MV-4-11 (cell line): Measurements from ENCODE around the gene MYO7B.

ENCODE experiments used
- DNase-seq: peaks from one replicate; lab custom pipeline; 2025; lab: John Stamatoyannopoulos, UW

Gene MYO7B

DNA sequence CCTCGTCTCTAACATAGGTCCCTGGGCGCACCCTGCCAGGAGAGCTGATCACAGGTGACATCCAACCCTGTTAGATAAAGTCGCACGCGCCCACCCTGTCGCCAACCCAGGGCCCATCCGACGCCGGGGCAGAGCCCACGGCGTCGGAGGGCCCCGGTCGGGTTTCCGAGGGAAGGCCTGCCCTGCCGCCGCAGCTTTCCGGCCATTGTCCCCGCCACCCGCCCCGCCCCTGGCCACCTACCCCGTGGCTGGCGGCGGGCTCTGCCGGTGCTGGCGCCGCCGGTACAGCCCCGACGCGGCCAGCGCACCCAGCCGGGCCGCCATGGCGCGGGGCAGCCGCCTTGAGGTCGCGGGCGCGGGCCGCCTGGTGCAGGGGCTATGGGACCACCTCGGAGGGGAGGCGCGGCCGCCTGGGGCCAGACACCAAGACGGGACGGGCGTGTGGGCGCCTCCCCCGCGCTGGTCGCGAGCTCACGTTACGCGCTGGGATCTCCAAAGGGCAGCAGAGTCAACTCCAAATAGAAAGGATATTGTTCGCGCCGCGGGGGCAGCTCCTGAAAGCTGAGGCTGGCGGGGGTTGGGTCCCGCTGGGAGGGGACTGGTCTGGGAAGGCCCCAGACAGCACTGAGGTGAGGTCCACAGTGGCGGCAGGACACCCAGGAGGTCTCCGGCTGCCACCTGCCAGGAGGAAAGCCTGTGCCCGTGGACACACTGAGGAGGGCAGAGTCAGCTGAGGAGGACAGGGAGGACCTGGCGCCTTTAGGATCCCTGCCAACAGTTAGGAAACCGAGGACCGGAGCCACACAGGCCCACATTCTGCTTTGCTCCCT lies 128.8 kb downstream of the MYO7B start:
- no peak for DNase-seq

DNA sequence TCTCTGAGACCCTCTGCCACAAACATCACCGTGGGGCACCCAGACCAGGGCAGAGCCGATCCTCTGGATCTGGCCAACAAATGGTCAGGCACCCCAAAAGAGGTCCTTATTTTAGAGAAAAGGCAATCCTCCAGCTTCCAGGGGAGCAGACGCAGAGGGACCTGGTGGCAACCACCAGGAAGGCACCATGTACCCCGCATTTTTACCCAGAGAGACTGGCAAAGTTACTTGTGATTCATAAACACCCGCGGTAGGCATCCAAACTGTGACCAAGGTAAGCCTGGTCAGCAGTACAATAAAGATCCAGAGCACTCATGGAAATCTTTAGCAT lies 129.4 kb downstream of the MYO7B start:
- no peak for DNase-seq

DNA sequence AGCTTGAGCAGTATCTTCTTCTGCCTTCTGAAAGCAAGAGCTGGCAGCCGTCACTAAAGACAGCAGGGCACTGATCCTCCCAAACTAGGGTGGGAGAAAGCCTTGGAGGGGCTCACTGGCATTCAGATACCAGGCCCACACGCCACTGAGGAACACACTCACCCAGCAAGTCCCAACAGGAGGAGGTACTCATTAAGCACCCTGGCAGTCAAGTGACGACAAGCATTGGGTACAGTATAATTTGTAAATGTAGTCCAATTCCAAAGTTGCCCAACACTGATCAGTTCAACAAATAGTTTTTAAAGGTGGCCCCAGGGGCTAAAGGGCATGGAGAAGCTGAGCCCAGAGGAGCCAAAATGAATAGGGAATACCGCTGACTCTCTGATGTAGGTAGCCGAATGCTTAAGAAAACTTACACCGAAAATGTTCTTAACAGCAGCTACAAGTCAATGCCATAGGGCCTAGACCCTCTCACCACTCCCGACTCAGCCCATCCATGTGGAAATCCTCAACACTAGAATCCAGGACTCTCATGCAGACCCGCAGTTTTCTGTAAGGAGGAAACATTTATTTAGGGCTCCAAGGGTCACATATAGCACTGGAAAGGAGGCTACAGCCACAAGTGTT lies 129.9 kb downstream of the MYO7B start:
- no peak for DNase-seq

DNA sequence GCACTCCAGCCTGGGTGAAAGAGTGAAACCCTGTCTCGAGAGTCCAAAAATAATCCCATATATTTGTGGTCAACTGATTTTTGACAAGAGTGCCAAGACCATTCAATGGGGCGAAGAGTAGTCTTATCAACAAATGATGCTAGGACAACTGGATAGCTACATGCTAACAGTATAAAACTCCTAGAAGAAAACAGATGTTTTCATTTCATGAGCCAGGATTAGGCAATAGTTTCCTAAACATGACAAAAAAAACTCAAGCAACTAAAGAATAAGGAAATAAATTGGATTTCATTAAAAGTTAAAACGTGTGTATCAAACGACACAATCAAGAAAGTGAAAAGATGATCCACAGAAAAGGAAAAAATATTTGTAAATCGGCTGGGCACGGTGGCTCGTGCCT lies 133.6 kb downstream of the MYO7B start:
- no peak for DNase-seq

DNA sequence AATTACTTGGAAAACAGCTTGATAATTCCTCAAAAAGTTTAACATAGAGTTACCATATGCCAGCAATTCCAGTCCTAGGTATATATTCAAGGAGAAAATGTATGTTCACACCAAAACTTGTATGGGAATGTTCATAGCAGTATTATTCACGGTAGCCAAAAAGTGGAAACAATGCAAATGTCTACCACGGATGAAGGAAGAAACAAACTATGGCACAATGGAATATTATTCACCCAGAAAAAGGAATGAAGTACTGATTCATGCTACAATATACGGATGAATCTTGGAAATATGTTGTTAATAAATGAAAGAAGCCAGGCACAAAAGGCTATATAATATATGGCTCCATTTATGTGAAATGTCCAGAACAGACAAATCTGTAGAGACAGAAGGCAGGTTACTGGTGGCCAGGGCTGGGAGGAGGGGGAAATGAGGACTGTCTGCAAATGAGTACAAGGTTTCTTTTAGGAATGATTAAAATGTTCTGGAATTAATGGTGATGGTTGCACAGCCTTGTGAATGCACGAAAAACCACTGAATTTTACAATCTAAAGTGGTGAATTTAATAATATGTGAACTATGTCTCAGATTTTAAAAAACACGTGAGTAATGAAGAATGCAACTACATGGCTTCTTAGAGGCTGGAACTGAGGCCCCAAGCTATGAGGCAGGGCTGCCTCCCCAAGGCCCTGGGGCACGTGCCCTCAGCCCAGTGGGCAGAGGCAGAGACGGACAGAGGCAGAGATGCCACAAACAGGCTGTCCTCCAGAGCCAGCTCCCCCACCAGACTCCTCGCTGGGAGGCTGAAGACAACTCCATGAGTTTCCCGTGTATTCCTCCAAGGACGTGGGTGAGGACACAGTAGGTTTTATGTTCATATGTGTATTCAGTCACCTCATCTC lies 134.8 kb downstream of the MYO7B start:
- no peak for DNase-seq

DNA sequence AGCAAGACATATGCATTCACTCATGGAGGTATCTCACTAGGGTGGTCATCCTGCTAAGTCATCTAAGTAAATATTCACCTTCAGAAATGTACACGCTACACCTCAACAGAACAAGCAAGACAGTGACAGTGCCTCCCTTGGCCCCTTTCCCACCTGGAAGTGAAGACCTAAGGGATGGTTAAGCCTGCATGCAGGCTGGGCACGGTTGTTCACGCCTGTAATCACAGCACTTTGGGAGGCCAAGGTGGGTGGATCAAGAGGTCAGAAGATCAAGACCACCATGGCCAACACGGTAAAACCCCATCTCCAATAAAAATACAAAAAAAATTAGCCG lies 135.4 kb downstream of the MYO7B start:
- no peak for DNase-seq

DNA sequence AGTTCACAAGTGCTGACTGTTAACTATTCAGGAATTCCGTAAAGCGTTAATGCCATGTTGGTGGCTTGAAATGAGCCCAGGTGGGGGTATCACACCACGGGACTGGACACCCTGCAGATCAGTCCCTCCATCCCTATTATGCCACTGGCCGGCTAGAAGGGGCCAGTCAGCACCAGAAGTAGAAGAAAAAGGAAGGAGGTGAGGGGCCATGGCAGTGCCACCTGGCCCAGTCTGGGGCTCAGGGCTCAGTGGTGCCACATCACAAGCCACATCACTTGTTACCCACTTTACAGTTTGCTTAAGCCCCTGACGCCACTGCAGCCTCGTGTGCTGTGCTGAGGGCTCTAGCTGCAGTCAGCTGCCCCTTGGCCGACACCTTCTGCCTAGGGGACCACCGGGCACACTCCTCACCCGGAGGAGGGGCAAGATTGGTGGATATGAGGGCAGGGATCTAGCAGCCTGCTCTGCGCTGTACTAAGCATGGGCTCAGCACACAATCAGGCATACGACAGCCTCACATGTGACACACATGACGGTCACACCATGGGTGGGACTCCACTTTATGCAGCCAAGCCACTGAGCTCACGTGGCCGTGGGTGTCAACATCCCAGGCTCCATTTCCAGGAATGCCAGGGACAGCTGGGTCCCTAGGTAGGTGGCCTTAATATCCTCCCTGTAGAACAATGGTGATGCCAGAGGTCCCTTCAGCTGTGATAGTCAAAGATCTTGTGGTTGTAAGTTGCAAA lies 136.2 kb downstream of the MYO7B start:
- no peak for DNase-seq

DNA sequence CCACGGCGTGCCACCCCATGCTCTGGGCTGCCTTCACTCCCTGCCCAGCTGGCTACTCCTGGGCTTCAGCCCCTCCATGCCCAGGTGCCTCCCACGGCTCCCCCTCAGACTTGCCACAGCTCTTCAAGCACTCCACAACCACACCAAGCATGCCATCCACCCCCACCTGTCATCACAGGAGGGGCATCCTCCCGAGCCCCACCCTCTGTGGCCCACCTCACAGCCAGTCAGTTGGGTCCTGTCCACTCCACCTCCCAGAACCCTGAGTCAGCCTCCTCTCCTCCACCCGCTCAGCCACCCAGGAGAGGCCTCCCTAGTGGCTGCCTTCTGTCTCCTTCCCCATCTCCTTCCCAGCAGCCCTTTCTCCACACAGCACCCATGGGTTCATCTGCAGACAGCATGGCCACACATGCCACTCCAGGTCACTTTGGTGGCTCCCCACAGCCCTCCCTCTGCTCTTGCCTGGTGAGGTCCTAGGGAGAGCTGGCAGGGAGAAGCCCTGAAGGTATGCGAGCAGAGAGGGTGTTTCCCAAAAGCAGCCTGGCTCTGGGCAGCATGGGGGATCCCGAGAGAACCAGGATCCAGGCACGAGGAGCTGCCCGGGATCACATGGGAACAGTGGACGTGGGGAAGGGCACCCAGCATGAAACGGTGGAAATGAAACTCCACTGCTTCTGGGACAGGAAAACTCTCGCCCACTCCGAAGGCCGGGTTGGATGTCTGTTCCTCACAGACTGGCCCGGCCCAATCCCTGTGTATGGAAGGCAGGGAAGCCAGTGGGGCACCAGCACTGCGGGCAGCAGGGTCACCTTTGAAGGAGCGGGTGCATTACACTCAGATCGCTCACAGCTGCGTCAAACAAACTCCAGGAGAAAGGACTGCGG lies 137.1 kb downstream of the MYO7B start:
- no peak for DNase-seq

DNA sequence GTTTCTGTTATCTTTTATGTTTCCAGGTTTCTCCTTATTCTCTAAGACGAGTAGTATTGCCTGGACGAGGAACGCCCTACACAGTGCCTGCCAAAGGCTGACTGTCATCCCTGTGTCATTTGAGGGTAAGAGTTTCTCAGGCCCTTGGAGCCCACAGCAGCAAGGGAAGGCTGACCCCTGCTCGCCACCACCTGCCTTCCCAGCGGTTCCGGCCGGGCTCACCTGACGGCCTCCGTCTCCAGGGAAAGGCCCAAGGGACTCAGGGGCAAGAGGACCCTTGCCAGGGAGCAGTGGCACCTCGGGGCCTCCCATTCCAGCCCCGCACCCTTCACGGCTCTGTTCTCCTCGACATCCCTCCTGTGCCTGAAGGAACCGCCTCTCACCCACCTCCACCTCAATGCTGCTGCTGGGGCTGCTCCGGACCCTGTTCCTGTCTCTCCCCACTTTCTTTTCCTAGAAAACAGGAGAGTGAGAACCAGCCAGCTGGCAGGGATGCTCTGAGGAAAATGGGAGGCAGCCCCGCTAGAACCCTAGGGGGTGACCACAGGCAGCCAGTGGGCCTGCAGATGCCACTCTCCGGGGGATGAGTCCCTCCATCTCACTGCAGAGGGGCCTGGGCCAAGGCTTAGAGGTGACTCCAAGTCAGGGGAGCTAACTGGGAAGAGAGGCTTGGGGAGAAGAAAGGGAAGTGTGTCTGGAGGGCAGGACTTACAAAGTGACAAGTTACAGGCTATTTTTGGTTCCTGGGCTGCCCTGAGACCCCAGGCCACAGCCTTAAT lies 138.0 kb downstream of the MYO7B start:
- no peak for DNase-seq

DNA sequence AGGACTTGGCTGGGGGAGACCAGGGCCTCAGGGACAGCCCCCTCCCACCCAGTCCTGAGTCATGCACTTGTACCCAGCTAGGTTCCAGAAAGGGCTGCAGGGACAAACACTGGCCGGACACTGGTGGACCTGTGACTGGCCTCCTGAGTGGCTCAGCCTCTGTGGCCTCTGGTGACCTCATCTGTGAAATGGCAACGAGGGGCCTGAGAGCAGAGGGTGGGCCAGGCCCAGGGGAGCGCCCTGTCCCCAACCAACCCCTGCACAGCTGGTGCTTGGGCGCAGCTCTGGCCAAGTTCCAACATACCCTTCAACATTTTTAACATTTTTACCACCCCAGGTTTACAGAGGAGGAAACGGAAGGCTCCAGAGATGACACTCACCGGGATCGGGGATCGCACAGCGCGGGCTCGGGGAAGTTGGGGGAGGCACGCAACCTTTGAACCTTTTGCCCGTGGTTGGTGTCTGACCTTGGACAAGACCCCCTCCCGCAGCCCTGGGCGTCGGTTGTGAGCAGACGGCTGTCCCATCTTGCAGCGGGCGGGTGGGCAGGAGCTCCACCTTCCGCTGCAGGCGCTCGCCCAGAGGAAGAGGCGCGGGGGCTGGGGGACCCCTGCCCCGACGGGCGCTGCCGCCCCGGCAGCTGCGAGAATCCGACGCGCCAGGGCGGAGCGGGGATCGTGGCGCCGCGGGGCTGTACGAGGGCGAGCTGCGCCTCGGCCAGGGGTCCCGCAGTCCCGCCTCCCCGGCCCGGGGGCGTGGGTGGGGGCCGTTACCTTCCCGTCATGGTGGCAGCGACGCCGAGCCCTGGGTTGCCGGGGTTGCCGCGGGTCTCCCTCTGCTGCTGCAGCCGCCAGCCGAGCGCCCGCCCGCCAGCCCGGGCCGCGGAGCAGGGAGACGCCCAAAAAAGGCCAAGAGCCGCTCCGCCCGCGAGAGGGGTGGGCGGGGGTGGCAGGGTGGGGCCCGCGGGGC lies 139.0 kb downstream of the MYO7B start:
- DNase-seq = no peak

DNA sequence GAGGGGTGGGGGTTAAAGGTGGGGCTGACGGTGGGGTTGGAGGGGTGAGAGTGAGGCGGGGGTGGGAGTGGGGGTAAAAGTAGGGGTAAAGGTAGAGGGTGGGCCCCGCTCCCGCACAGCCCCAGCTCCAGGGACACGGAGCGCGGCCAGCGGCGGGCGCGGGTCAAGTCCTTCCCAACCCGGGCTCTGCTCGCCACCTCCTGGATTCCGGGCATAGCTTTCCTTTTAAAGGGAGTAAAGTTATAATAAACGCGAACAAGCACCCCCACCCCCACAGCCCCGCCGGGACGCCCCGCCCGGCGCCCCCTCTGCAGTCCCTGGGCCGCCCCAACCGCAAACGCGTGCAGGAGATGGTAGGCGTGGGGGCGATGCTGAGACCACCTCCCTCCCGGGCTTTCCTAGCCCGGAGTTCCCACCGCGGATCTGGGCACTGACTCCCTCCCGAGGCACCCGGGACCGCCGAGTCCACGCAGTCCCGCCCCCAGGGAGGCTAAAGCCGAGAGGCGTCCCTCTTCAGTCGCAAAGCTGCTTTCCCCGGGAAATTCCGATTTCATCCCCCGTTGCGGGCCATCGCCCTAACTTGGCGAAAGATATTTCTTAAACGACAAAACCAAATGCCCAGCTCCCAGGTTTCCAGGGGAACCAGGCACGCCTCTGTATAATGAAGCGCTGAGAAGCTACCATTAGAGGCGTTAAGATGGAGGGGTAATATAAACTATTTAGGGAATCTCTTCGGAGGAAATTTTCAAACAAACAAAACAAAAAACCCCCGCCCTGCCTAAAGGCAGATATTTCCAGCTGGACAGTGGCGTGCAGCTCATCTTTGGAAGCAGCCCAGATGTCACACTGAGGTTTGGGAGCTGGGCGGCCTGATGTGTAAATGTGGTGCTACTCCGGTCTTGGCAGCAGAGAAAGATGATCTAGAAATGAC lies 140.1 kb downstream of the MYO7B start, which contains the start of gene LIMS2:
Gene LIMS2 (minus strand): TSS at position 200 of the 931 bp plus-strand sequence. CDS start 506 bp downstream, outside the sequence.
- DNase-seq = no peak

DNA sequence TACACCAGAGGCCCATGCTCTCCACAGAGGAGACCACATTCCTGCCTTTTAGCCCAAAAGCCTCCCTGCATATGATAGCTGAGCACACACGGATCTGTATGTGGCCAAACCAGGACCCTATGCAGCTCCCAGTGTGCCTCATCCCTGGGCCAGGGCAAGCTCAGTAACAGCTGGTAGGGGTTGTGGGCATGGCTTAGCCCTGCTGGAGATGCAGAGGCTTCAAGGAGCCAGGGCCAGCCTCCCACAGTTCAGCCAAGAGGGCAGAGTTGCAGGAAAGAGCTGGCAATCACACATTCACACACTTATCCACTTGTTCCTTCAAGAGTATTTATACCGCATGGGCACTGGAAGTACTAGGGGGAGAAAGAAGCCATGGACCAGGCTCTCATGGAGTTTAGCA lies 141.4 kb downstream of the MYO7B start:
- DNase-seq = no peak

DNA sequence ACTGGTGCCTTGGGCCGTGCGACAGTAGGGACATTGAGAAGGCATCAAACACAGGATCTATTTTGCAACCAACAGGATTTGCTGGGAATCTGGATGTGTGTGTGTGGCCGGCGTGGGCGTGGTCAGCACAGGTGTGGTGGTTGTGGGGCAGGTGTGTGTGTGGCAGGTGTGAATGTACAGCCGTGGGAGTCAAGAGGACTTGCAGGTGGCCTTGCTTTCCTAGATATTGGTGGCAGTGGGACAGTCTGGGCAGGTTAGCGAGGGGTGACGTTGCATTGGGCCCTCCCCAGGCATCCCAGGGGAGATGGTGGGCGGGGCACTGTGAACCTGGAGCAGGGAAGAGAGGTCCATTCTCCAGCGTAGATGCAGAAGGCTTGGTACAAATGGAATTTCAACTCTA lies 143.0 kb downstream of the MYO7B start:
- DNase-seq = no peak

DNA sequence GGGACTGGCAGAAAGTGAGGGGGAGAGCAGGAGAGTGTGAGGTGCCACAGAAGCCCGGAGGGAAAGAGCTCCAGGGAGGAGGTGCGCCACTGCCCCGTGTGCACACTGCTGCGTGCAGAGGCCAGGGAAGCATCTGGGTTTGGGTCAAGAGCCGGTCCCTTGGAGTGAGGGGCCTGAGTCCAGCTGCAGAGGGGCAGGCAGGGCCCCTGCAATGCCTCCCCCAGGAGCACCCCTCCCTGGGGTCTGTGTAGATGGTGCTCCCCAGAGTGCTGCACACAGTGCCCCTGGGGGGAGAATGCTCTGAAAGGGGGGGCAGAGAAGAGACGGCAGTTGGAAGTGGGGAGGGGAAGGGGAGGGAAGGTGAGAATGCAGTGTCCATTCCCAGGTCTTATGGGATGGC lies 143.5 kb downstream of the MYO7B start:
- DNase-seq = no peak

DNA sequence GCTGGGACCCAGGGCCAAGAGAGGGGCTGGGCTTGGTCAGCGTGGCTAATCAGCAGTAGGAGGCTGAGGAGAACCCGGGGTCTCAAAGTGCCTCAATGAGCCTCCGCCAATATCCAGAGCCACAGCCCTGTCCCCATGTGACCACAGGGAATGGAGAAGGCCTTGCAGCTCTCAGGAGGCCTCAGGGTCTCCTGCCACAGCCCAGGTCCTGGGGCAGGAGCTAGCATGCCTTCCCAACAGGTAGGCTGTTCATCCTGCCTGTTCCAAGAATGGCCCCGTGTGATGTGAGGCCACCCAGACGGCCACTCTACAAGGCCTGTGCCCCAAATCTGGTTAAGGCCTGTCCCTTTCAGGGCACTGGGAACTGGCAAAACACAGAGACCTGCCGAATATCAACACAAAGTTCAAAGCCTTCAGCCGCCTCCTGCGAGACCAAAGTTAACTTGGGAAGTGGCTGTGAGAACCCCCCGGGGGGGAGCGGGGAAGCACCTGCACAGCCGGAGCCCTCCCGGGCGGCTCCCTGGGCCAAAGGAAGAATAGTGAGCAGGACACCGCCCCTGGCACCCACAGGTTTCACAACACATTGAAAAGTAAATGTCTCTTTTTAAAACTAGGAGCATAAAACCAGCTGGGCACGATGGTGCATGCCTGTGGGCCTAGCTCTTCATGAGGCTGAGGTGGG lies 144.3 kb downstream of the MYO7B start:
- DNase-seq = no peak

DNA sequence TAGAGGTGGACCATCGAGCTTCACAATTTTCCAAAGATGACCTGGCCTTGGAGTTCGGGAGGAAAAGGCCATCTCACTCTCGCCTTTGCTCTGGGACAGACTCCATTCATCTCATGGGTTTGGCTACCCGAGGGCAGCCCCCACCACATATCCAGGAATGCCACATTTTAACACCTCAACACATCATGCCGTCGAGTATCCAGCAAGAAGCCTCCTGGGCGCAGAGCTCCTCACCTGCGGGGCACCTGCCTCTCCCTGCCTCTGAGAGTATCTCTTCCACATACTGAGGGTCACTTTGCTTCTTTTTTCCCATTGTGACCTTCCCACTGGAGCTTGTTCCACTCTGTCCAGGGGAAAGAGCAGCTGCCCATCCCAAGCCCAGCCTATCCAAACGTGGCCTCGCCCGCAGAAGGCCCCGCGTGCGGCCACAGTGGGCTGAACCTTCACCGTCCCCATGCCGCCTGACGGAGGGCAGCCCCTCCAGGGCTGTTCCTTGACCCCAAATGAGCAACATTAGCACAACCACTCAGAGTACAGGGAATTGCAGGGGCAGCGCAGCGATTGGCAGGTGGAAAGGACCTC lies 145.3 kb downstream of the MYO7B start:
- no peak for DNase-seq

DNA sequence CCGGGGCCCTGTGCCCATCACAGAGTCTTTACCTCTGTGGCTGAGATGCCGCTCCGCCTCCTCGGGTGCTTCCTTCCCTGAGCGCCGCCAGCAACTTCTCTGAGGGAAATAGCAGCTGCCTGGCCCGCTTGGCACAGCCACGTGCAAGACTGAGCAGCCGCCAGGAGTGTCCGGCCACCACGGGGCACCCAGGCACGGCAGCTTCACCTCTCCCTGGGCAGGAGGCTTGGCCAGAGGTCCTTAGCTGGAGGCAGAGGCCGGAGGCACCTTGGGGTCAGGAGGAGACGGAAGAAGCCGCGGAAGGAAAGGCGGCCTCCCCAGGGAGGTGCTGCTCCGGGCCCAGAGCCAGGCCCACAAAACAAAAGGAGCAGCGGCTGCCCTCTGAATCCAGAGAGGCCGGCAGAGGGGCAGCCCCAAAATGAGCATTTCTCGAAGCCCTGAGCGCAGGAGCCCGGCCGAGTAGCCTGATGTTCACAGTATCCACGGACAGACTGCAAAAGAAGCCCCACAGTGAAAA lies 145.9 kb downstream of the MYO7B start:
- DNase-seq = no peak
